Rectal smooth muscle tissue (tissue), 1 donor: Measurements from ENCODE around the gene POTEJ.
"Not testable (repeated sequence)": the region's sequence is repeated elsewhere in the genome, so short reads cannot be mapped to it uniquely, and the experiment has no call there.

Experiments
- H3K27ac ChIP-seq: one replicate; pipeline ENCODE4 v1.7.0; 2013; ENCODE audit warnings: low read depth, low read length, inconsistent platforms
- H3K27me3 ChIP-seq: one replicate; pipeline ENCODE4 v1.7.0; 2013; ENCODE audit warnings: low read length; ENCODE audit not compliant: control insufficient read depth, insufficient read depth
- H3K36me3 ChIP-seq: one replicate; pipeline ENCODE4 v1.7.0; 2013; ENCODE audit warnings: low read length; ENCODE audit not compliant: control insufficient read depth, insufficient read depth
- H3K4me1 ChIP-seq: one replicate; pipeline ENCODE4 v1.7.0; 2013; ENCODE audit warnings: low read length; ENCODE audit not compliant: control insufficient read depth, insufficient read depth
- H3K4me3 ChIP-seq: one replicate; pipeline ENCODE4 v1.7.0; 2013; ENCODE audit warnings: low read length
- H3K9ac ChIP-seq: one replicate; pipeline ENCODE4 v1.7.0; 2013; ENCODE audit warnings: low read length

Gene POTEJ

DNA sequence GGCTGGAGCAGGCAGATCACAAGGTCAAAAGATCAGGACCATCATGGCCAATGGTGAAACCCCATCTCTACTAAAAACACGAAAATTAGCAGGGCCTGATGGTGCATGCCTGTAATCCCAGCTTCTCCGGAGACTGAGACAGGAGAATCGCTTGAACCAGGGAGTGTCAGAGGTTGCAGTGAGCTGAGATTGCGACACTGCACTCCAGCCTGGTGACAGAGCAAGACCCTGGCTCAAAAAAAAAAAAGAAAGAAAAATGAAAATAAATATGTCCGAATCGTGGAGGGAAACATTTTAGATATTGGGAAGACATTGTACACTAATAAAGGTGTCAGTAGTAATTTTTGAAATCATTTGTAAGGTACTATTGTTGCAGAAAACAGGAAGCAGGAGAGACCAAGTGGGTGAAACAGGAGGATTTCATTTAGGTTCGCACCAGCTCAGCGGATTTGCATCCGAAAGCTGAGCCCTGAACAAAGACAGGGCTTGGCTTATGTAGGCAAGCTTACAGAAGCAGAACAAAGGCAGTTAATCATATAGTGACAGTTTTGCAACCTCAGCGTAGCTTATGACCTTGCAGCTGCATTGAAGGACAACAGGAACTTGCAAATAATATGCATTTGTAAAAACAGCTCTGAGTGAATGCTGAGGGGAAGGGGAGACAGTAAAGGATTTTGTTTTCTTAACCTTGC, 17.7 kb downstream of the POTEJ start:
- not testable (repeated sequence) for H3K36me3 ChIP-seq, H3K27me3 ChIP-seq, H3K4me3 ChIP-seq, H3K9ac ChIP-seq, H3K27ac ChIP-seq, H3K4me1 ChIP-seq

DNA sequence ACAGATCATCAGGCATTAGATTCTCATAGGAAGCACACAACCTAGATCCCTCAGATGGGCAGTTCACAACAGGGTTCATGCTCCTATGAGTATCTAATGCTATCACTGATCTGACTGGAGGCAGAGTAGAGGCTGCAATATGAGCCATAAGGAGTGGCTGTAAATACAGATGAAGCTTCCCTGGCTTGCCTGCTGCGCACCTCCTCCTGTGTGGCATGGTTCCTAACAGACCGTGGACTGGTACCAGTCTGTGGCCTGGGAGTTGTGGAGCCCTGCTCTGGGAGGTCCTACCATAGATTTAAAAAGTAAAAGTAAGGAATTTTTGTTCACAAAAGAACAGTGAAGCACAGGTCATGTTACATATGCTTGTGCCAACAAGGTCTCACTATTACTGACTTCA, 27.7 kb downstream of the POTEJ start:
- H3K4me3 ChIP-seq, H3K27ac ChIP-seq, H3K27me3 ChIP-seq: not testable (repeated sequence)

DNA sequence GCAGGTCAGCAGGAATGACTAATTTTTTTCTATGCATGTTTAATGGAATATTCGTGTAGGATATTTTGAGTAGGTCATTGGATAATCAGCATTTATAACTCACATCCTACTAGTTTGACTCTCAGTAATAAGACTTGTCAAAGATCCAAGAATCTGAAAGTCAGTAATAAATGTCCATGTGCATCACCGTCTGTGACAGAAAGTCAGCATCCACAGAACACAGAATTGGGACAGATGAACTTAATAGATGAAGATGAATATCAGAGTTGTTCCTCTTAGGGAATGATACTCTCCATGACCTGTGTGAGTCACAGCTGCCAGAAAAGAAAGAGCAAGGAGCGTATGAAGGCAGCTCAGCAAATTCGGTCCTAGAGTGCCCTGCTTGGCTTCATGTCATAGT, 30.4 kb downstream of the POTEJ start:
- not testable (repeated sequence) for H3K27ac ChIP-seq, H3K36me3 ChIP-seq, H3K27me3 ChIP-seq, H3K9ac ChIP-seq, H3K4me3 ChIP-seq, H3K4me1 ChIP-seq

More for the DNA sequence above, 27.7 kb downstream of the POTEJ start:
- H3K9ac ChIP-seq, H3K4me1 ChIP-seq, H3K36me3 ChIP-seq: not testable (repeated sequence)

DNA sequence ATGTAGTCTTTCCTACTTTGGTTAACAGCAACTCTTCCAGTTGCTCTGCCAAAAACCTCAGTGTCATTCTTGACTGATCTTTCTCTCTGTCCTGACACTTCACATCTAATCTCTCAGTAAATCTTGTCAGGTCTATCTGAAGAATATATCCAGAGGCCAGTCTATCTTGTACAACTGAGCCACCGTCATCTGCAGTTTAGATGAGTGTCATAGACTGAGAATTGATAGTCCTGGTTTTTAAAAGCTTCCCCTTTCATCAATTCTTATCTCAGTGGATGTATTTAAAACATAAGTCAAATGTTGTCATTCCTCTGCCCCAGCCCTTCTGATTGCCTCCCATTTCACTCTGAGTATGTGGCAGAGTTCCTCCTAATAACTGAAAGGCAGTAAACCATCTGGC, 38.0 kb downstream of the POTEJ start:
- not testable (repeated sequence) for H3K4me1 ChIP-seq, H3K4me3 ChIP-seq, H3K9ac ChIP-seq, H3K27ac ChIP-seq, H3K36me3 ChIP-seq, H3K27me3 ChIP-seq

DNA sequence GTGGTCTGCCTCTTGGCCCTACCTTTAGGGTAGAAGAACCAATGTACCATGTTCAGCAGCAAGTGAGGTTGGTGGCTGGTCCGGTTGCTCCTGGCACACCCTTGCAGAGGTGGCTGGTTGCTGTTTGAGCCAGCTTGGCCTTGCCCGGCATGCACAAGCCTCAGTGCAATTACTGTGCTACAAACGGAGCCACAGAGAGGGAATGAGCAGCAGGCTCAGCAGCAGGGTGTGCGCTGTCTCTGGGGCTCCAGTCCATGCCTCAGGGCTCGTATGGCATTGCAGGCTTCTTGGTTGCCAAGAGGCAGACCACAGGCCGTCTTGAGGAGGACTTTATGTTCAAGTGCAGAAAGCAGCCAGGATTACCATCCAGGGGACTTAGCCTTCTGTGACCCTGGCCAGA, 53.3 kb downstream of the POTEJ start:
- not testable (repeated sequence) for H3K4me3 ChIP-seq, H3K9ac ChIP-seq, H3K27me3 ChIP-seq, H3K4me1 ChIP-seq, H3K27ac ChIP-seq, H3K36me3 ChIP-seq

DNA sequence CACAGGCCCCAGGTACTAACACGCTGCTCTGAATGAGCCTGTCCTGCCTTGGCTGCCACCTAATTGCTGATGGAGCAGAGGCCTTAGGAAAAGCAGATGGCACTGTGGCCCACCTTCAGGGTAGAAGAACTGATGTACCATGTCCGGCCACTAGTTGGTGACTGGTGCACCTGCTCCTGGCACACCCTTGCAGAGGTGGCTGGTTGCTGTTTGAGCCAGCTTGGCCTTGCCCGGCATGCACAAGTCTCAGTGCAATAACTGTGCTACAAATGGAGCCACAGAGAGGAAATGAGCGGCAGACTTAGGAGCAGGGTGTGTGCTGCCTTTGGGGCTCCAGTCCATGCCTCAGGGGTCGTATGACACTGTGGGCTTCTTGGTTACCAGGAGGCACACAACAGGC, 54.4 kb downstream of the POTEJ start:
- not testable (repeated sequence) for H3K4me3 ChIP-seq, H3K9ac ChIP-seq, H3K27ac ChIP-seq, H3K27me3 ChIP-seq, H3K36me3 ChIP-seq, H3K4me1 ChIP-seq

DNA sequence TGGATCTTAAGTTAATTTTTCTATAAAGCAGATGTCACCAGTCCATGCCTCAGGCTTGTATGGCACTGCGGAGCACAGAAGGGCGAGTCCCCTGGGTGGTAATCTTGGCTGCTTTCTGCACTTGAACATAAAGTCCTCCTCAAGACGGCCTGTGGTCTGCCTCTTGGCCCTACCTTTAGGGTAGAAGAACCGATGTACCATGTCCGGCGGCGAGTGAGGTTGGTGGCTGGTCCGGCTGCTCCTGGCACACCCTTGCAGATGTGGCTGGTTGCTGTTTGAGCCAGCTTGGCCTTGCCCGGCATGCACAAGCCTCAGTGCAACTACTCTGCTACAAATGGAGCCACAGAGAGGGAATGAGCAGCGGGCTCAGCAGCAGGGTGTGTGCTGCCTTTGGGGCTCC, 56.3 kb downstream of the POTEJ start:
- not testable (repeated sequence) for H3K9ac ChIP-seq, H3K36me3 ChIP-seq, H3K4me1 ChIP-seq, H3K4me3 ChIP-seq, H3K27ac ChIP-seq, H3K27me3 ChIP-seq

DNA sequence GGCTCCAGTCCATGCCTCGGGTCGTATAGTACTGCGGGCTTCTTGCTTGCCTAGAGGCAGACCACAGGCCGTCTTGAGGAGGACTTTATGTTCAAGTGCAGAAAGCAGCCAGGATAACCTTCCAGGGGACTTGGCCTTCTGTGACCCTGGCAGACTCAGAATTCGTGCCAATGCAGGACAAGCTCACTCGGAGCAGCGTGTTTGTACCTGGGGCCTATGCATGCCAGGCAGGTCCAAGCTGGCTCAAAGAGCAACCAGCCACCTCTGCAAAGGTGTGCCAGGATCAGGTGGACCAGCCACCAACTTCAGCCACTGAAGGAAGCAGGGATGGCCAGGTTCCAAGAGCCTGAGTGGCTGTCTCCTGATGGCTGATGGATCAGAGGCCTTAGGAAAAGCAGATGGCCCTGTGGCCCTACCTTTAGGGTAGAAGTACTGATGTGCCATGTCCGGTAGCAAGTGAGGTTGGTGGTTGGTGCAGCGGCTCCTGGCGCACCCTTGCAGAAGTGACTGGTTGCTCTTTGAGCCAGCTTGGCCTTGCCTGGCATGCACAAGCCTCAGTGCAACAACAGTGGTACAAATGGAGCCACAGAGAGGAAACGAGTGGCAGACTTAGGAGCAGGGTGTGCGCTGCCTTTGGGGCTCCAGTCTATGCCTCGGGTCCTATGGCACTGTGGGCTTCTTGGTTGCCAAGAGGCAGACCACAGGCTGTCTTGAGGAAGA, 58.9 kb downstream of the POTEJ start:
- H3K4me1 ChIP-seq, H3K9ac ChIP-seq, H3K27me3 ChIP-seq, H3K4me3 ChIP-seq, H3K27ac ChIP-seq, H3K36me3 ChIP-seq: not testable (repeated sequence)

DNA sequence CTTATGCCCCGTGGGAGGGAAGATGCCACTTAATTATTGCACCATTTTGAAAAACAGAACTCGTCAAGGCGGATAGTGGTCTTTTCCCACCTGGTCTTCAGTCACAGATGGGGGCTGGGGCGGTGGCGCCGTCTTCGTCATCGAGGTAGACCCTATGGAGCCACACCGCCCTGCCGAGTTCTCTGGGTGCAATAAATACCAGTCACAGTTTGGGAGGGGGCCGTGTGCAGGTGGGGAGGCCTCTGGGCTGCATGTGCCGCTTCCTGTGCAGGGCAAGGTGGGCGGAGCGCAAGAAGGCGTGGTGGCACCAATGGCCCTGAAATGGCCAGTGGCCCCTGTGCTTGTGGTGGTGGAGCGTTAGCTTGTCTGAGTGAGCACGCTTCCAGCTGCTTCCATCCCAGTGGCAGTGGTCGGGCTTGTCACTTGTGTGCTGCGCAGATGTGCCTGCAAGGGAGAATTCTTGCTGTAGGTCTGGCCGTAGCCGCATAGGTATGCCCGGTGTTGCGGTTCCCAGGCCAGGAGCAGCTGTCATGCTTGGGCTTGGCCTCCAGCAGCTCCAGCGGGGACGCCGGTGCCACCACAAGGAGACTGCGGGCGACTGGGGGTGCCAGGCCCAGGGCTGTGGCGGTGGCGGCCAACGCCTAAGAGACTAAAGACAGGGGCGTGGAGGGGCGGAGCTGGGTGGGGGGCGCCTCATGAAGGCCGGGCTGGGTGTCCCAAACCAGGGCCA, 81.0 kb downstream of the POTEJ start:
- H3K27me3 ChIP-seq, H3K4me3 ChIP-seq, H3K9ac ChIP-seq, H3K27ac ChIP-seq, H3K4me1 ChIP-seq, H3K36me3 ChIP-seq: not testable (repeated sequence)

DNA sequence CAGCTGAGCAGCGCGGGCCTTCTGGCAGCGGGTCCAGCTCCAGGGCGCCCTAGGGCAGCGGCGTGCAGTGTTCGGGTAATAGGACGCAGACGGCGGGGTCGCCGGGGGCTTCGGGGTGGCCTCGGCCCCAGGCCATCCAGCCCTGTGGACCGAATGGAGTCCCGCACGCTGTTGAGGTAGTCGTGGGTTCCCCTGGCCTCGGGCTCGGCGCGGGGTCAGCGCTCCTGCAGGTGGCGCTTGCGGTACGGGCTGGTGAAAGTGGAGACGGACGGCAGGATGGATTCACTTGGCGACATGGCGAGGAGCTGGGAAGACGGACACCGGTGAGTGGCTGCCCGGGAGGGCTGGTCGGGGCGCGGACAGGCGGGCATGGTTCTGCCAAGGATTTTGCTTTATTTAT, 82.2 kb downstream of the POTEJ start:
- not testable (repeated sequence) for H3K4me1 ChIP-seq, H3K9ac ChIP-seq, H3K27ac ChIP-seq, H3K4me3 ChIP-seq, H3K36me3 ChIP-seq, H3K27me3 ChIP-seq

DNA sequence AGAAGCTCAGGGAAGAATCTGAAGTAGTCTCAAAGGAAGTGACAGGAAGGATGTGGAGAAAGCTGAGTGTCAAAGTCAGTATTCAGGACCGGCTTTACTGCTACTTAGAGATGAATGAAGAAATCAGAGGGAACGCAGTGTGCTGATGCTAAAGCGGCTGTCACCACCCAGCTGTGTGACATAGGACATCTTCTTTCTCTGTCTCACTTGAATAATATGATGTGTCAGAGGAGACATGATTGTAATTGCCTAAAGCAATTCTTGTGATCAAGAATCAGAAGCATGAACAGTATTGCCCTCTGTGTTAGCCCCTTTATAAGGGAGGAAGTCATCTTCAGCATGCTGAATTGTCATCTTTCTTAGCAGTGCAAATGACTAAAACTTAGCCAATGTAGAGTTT, 92.0 kb downstream of the POTEJ start:
- H3K4me1 ChIP-seq, H3K9ac ChIP-seq, H3K27me3 ChIP-seq, H3K27ac ChIP-seq, H3K4me3 ChIP-seq, H3K36me3 ChIP-seq: not testable (repeated sequence)
